ENCODE results near the gene OSBPL5. TPM values are rescaled to one million over a fixed set of nuclear protein-coding genes. Genes with fewer than 3 reads are reported as not detected.

OSBPL5 gene
- polyA plus RNA-seq, 2 of the 4 experiments (the other 2 are of a cell fraction) = 1.6 to 4.6 TPM

DNA sequence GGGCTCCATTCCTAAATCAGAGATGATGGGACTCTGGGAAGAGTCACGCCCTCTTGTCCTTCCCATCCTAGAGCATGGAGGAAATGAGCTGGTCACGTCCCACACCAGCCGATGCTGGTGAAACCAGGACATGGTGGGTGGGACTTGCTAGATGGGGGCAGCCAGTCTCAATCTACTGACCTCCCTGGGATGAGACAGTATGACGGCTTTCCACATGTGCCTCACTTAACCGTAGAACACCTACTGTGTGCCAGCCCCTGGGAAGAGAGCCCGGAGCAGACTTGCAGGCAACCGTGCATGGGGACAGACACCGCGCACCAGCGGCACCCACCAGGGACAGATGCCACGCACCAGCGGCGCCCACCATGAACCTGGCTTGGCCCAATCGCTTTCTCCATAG lies 3.8 kb downstream of the OSBPL5 start (continued):
- TF ChIP-seq, protein P1, sequence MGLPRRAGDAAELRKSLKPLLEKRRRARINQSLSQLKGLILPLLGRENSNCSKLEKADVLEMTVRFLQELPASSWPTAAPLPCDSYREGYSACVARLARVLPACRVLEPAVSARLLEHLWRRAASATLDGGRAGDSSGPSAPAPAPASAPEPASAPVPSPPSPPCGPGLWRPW (IDR thresholded peaks at IDR 0.05) = no peak
- no peak for TF ChIP-seq PHF8 (IDR thresholded peaks at IDR 0.05; ENCODE audit: borderline replicate concordance, low read depth)

DNA sequence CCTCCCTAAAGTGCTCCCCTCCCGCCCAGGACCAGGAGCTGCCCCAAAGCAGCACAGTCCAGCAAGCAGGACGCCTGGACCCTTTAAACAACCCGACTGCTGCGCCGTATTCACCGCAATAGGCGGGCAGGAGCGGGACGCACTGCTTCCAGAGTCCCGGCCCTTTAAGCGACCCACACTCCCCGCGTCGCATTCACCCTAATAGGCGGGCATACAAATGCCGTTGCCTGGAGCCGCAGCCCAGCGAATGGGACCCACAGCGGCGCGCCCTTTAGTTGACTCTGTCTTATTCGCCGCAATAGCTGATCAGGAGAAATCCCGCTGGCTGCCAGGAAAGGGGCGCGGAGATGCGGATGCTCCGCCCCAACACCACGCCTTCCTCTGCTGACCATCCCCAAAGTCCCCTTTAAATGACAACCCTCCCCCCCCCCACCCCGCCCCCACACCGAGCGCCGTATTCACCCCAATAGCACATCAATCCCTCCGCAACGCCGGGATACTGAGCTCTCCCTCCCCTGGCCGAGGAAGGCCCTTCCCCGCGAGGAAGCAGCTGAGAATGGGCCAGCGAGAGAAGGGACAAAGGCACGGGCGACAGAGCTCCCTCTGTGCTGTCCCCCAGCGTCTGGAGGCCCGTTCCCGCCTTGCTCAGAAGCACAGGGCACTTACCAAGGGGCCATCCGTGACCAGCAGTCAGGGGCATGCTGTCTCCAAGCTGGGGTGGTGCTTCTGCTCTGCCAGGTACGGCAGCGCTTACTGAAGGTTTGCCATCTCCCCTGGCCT lies 4.7 kb downstream of the OSBPL5 start:
- WGBS (ENCODE audit: missing lambda C conversion rate) = 90% methylated on average over 41 of the region's 48 CpGs
- Histone ChIP-seq H3K9me3 (no peaks in the 10 kb centered on the region), H3K4me1 (peaks cover 9% of the 10 kb centered on the region), H3K4me3 (no peak overlapping the region), H3K27ac (no peak overlapping the region), H3K4me2 (no peak overlapping the region)
- ChIA-PET CTCF (no interaction called here), POLR2A (no interaction called here)
- ATAC-seq (no peak), FAIRE-seq (no peak), DNase-seq (ENCODE audit: low read depth in 1 of 2, low spot score in 1 of 2) (no peak)
- TF ChIP-seq KDM5A (IDR thresholded peaks at IDR 0.05) (no peak), NPAS2 (CRISPR knock-in tag; IDR thresholded peaks at IDR 0.05; ENCODE audit: borderline replicate concordance) (no peak), CBX2 (IDR thresholded peaks at IDR 0.05; ENCODE audit: borderline replicate concordance, low read depth) (no peak), EHF (CRISPR knock-in tag; IDR thresholded peaks at IDR 0.05) (no peak), BHLHE40 (IDR thresholded peaks at IDR 0.05; ENCODE audit: low read depth, low read length) (no peak), HOXB5 (CRISPR knock-in tag; IDR thresholded peaks at IDR 0.05) (no peak), CEBPB (IDR thresholded peaks at IDR 0.05) (no peak), NFE2L2 (conservative IDR thresholded peaks at IDR 0.05; ENCODE audit: low read length) (no peak), TFCP2L1 (CRISPR knock-in tag; IDR thresholded peaks at IDR 0.05) (no peak), ESRRA (IDR thresholded peaks at IDR 0.05; ENCODE audit: borderline replicate concordance, low read length) (no peak)
- TF ChIP-seq, protein P2, sequence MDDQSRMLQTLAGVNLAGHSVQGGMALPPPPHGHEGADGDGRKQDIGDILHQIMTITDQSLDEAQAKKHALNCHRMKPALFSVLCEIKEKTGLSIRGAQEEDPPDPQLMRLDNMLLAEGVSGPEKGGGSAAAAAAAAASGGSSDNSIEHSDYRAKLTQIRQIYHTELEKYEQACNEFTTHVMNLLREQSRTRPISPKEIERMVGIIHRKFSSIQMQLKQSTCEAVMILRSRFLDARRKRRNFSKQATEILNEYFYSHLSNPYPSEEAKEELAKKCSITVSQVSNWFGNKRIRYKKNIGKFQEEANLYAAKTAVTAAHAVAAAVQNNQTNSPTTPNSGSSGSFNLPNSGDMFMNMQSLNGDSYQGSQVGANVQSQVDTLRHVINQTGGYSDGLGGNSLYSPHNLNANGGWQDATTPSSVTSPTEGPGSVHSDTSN (IDR thresholded peaks at IDR 0.05) = no peak

DNA sequence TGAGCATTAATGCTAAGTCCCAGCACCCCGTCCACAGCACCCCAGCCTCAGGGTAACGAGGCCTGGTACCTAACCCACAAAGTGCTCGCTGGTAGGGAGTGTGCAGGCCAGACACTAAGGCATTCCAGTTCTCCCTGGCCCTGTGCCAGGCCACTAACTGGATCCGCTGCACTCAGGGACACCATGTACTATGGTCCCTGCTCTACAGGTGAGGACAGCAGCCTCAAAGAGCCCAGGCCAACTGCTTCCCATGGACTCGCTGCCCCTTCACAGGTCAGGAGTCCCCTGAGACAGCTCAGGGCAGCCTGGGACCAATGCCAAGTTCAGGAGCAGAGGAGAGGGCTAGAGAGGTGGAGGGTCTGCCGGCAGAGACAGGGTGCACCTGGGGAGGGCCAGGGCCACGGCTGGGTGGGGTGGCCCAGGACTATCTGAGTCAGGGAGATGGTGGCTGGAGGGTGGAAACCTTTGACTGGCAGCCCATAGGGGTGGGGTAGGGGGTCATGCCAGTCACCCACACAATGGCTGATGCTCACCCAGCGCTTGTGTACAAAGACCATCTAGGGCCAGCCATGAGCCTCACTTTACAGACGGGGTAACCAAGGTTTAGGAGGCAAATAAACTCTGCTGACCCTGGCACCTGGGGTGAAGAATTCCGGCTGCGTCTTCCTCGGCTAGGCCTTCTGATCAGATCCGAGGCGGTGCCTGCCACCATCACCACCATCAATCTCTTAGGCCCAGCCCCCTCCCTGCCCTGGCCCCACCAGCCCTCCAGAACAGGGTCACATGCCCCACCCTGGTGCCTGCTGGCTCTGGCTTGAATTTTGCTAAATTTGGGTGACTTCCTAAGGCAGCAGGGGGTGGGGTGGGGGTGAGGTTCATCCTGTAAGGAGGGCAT lies 5.6 kb downstream of the OSBPL5 start:
- FAIRE-seq (no peak), ATAC-seq (no peak), DNase-seq (ENCODE audit: low read depth in 1 of 2, low spot score in 1 of 2) (no peak)
- Histone ChIP-seq H3K27ac (no peak overlapping the region), H3K9me3 (no peaks in the 10 kb centered on the region), H3K4me3 (no peak overlapping the region), H3K4me1 (peaks cover 9% of the 10 kb centered on the region), H3K4me2 (no peak overlapping the region)
- POLR2A ChIA-PET = no interaction called here
- WGBS (ENCODE audit: missing lambda C conversion rate) = 87% methylated on average over 12 of the region's 14 CpGs
- CTCF ChIA-PET = interaction anchor here (0.7 kb wide), 1 partner anchor 69 kb away, joined by 4 read pairs; no protein-coding TSS in a partner anchor
- TF ChIP-seq SREBF2 (IDR thresholded peaks at IDR 0.05) (no peak), TFCP2L1 (CRISPR knock-in tag; IDR thresholded peaks at IDR 0.05) (no peak), RCOR1 (IDR thresholded peaks at IDR 0.05; ENCODE audit: low read depth, low read length) (no peak), TP53 (CRISPR knock-in tag; IDR thresholded peaks at IDR 0.05) (no peak), RNF2 (IDR thresholded peaks at IDR 0.05; ENCODE audit: borderline replicate concordance, low read depth) (no peak), HOXB13 (CRISPR knock-in tag; IDR thresholded peaks at IDR 0.05; ENCODE audit: low read depth) (no peak), CBX2 (IDR thresholded peaks at IDR 0.05; ENCODE audit: borderline replicate concordance, low read depth) (no peak), NFE2L2 (conservative IDR thresholded peaks at IDR 0.05; ENCODE audit: low read length) (no peak), HOXA7 (CRISPR knock-in tag; IDR thresholded peaks at IDR 0.05) (no peak)
- TF ChIP-seq, protein P3, sequence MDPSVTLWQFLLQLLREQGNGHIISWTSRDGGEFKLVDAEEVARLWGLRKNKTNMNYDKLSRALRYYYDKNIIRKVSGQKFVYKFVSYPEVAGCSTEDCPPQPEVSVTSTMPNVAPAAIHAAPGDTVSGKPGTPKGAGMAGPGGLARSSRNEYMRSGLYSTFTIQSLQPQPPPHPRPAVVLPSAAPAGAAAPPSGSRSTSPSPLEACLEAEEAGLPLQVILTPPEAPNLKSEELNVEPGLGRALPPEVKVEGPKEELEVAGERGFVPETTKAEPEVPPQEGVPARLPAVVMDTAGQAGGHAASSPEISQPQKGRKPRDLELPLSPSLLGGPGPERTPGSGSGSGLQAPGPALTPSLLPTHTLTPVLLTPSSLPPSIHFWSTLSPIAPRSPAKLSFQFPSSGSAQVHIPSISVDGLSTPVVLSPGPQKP (IDR thresholded peaks at IDR 0.05; ENCODE audit: low read depth, low read length) = no peak
- TF ChIP-seq, protein P4, sequence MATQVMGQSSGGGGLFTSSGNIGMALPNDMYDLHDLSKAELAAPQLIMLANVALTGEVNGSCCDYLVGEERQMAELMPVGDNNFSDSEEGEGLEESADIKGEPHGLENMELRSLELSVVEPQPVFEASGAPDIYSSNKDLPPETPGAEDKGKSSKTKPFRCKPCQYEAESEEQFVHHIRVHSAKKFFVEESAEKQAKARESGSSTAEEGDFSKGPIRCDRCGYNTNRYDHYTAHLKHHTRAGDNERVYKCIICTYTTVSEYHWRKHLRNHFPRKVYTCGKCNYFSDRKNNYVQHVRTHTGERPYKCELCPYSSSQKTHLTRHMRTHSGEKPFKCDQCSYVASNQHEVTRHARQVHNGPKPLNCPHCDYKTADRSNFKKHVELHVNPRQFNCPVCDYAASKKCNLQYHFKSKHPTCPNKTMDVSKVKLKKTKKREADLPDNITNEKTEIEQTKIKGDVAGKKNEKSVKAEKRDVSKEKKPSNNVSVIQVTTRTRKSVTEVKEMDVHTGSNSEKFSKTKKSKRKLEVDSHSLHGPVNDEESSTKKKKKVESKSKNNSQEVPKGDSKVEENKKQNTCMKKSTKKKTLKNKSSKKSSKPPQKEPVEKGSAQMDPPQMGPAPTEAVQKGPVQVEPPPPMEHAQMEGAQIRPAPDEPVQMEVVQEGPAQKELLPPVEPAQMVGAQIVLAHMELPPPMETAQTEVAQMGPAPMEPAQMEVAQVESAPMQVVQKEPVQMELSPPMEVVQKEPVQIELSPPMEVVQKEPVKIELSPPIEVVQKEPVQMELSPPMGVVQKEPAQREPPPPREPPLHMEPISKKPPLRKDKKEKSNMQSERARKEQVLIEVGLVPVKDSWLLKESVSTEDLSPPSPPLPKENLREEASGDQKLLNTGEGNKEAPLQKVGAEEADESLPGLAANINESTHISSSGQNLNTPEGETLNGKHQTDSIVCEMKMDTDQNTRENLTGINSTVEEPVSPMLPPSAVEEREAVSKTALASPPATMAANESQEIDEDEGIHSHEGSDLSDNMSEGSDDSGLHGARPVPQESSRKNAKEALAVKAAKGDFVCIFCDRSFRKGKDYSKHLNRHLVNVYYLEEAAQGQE (IDR thresholded peaks at IDR 0.05) = no peak
- TF ChIP-seq, protein P5, sequence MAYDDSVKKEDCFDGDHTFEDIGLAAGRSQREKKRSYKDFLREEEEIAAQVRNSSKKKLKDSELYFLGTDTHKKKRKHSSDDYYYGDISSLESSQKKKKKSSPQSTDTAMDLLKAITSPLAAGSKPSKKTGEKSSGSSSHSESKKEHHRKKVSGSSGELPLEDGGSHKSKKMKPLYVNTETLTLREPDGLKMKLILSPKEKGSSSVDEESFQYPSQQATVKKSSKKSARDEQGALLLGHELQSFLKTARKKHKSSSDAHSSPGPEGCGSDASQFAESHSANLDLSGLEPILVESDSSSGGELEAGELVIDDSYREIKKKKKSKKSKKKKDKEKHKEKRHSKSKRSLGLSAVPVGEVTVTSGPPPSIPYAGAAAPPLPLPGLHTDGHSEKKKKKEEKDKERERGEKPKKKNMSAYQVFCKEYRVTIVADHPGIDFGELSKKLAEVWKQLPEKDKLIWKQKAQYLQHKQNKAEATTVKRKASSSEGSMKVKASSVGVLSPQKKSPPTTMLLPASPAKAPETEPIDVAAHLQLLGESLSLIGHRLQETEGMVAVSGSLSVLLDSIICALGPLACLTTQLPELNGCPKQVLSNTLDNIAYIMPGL (CRISPR knock-in tag; IDR thresholded peaks at IDR 0.05; ENCODE audit: borderline replicate concordance) = no peak
- TF ChIP-seq, protein P6, sequence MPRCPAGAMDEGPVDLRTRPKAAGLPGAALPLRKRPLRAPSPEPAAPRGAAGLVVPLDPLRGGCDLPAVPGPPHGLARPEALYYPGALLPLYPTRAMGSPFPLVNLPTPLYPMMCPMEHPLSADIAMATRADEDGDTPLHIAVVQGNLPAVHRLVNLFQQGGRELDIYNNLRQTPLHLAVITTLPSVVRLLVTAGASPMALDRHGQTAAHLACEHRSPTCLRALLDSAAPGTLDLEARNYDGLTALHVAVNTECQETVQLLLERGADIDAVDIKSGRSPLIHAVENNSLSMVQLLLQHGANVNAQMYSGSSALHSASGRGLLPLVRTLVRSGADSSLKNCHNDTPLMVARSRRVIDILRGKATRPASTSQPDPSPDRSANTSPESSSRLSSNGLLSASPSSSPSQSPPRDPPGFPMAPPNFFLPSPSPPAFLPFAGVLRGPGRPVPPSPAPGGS (IDR thresholded peaks at IDR 0.05) = no peak
